HG03066 (cell line): ENCODE data around the gene FKBP6.
"Not testable (repeated sequence)": the region's sequence is repeated elsewhere in the genome, so short reads cannot be mapped to it uniquely, and the experiment has no call there.

Experiments
- ATAC-seq: cut with Tn5 transposase; IDR thresholded peaks from one replicate; pipeline ENCODE4 v1.9.1; 2021; ENCODE audit warnings: low read depth; ENCODE audit not compliant: unreplicated experiment

The FKBP6 gene

GRCh38 chr7:73354196-73354595 lies 26.2 kb downstream of the FKBP6 start:
- no peak for ATAC-seq

GRCh38 chr7:73354821-73355220 lies 26.9 kb downstream of the FKBP6 start:
- ATAC-seq, result no peak

- no peak for ATAC-seq
Observed at GRCh38 chr7:73356159-73356558, 28.2 kb downstream of the FKBP6 start.

GRCh38 chr7:73358590-73359275 lies 30.8 kb downstream of the FKBP6 start:
- ATAC-seq, result no peak

GRCh38 chr7:73359306-73359705 lies 31.3 kb downstream of the FKBP6 start:
- no peak for ATAC-seq

- no peak for ATAC-seq
Observed at GRCh38 chr7:73359746-73360375, 31.9 kb downstream of the FKBP6 start.

GRCh38 chr7:73360590-73360989 lies 32.6 kb downstream of the FKBP6 start:
- ATAC-seq, result not testable (repeated sequence)

- ATAC-seq, result no peak
Observed at GRCh38 chr7:73363225-73364005, 35.5 kb downstream of the FKBP6 start.

GRCh38 chr7:73364006-73364728 lies 36.2 kb downstream of the FKBP6 start:
- no peak for ATAC-seq

GRCh38 chr7:73366127-73366526 lies 38.2 kb downstream of the FKBP6 start:
- ATAC-seq, result no peak

GRCh38 chr7:73366990-73367389 lies 39.0 kb downstream of the FKBP6 start:
- no peak for ATAC-seq

- no peak for ATAC-seq
Observed at GRCh38 chr7:73369009-73369408, 41.0 kb downstream of the FKBP6 start.

- no peak for ATAC-seq
Observed at GRCh38 chr7:73369622-73370021, 41.7 kb downstream of the FKBP6 start.

GRCh38 chr7:73373741-73374140 lies 45.8 kb downstream of the FKBP6 start:
- no peak for ATAC-seq

- ATAC-seq, result not testable (repeated sequence)
Observed at GRCh38 chr7:73376262-73376661, 48.3 kb downstream of the FKBP6 start.

- ATAC-seq, result no peak
Observed at GRCh38 chr7:73376671-73377412, 48.9 kb downstream of the FKBP6 start.

- not testable (repeated sequence) for ATAC-seq
Observed at GRCh38 chr7:73377413-73378200, 49.6 kb downstream of the FKBP6 start.

GRCh38 chr7:73382934-73383503 lies 55.1 kb downstream of the FKBP6 start:
- no peak for ATAC-seq

GRCh38 chr7:73387221-73387828 lies 59.4 kb downstream of the FKBP6 start:
- no peak for ATAC-seq
